ENCODE measurements around the gene CSPG5.

The CSPG5 gene

GRCh38 chr3:47588053-47588452, 9.4 kb upstream of the CSPG5 start:
- no peak for DNase-seq (ENCODE audit: low spot score)

GRCh38 chr3:47586746-47587145, 8.1 kb upstream of the CSPG5 start:
- no peak for DNase-seq (ENCODE audit: low spot score)

- no peak for DNase-seq (ENCODE audit: low spot score)
Measured at GRCh38 chr3:47583320-47584075, 4.8 kb upstream of the CSPG5 start.

GRCh38 chr3:47581835-47582234, 3.2 kb upstream of the CSPG5 start:
- DNase-seq (ENCODE audit: low spot score), result no peak

- DNase-seq (ENCODE audit: low spot score), result no peak
Measured at GRCh38 chr3:47581422-47581821, 2.8 kb upstream of the CSPG5 start.

GRCh38 chr3:47580481-47580880, 1.8 kb upstream of the CSPG5 start:
- DNase-seq (ENCODE audit: low spot score), result no peak

GRCh38 chr3:47579875-47580274, 1.2 kb upstream of the CSPG5 start:
- no peak for DNase-seq (ENCODE audit: low spot score)

- no peak for DNase-seq (ENCODE audit: low spot score)
Measured at GRCh38 chr3:47578119-47578632, 489 bp downstream of the CSPG5 start.

- DNase-seq (ENCODE audit: low spot score), result no peak
Measured at GRCh38 chr3:47577583-47578118, 1.0 kb downstream of the CSPG5 start.

- no peak for DNase-seq (ENCODE audit: low spot score)
Measured at GRCh38 chr3:47573190-47574172, 5.2 kb downstream of the CSPG5 start.

- no peak for DNase-seq (ENCODE audit: low spot score)
Measured at GRCh38 chr3:47571391-47572175, 7.1 kb downstream of the CSPG5 start.

- DNase-seq (ENCODE audit: low spot score), result no peak
Measured at GRCh38 chr3:47568901-47569300, 9.8 kb downstream of the CSPG5 start.

GRCh38 chr3:47567149-47567548, 11.5 kb downstream of the CSPG5 start:
- DNase-seq (ENCODE audit: low spot score), result no peak

GRCh38 chr3:47566667-47567066, 12.0 kb downstream of the CSPG5 start:
- no peak for DNase-seq (ENCODE audit: low spot score)

- DNase-seq (ENCODE audit: low spot score), result no peak
Measured at GRCh38 chr3:47565734-47566550, 12.7 kb downstream of the CSPG5 start.

GRCh38 chr3:47556351-47556750, 22.3 kb downstream of the CSPG5 start:
- no peak for DNase-seq (ENCODE audit: low spot score)

GRCh38 chr3:47554335-47554734, 24.3 kb downstream of the CSPG5 start:
- DNase-seq (ENCODE audit: low spot score), result no peak

GRCh38 chr3:47553407-47553806, 25.3 kb downstream of the CSPG5 start:
- no peak for DNase-seq (ENCODE audit: low spot score)

GRCh38 chr3:47542471-47543173, 36.0 kb downstream of the CSPG5 start:
- no peak for DNase-seq (ENCODE audit: low spot score)

- DNase-seq (ENCODE audit: low spot score), result no peak
Measured at GRCh38 chr3:47541583-47542108, 37.0 kb downstream of the CSPG5 start.

Measured in kidney capillary endothelial cell (primary cell).